CD4-positive, alpha-beta T cell (primary cell): ENCODE measurements around the gene LLCFC1. TPM values are rescaled to one million over a fixed set of nuclear protein-coding genes. Genes with fewer than 3 reads are reported as not detected.

Source experiments
- ATAC-seq: fragments of 200-7000 bp; cut with Tn5 transposase; one replicate; pipeline ENCODE4 v1.10.0; 2022; ENCODE audit warnings: mild to moderate bottlenecking; ENCODE audit not compliant: poor library complexity
- CTCF ChIA-PET: fragments of 350-600 bp; sonication (Branson Sonifier 250); formaldehyde crosslinking; loops from one replicate; lab custom pipeline; 2021; ENCODE audit warnings: antibody characterized with exemption, inconsistent platforms; lab: Charles Lee
- POLR2A ChIA-PET: fragments of 350-600 bp; sonication (Branson Sonifier 250); formaldehyde crosslinking; loops from one replicate; lab custom pipeline; 2021; ENCODE audit warnings: antibody characterized with exemption, inconsistent platforms; lab: Charles Lee
- DNase-seq, 14 experiments: peaks; one replicate each; pipeline ENCODE4 v3.0.0-alpha.2; 2013 to 2020; ENCODE audit warnings: mixed read lengths in 2 of 14
- H3K27ac ChIP-seq, 2 donors: one replicate each; pipeline versions ENCODE4 v1.5.1 to v1.7.0; 2013; ENCODE audit warnings: low read length in 2 of 2, low read depth in 1 of 2, mild to moderate bottlenecking in 1 of 2
- H3K27me3 ChIP-seq, 2 experiments: 1 replicate in 1 of 2; 2 replicates in 1 of 2; pipeline versions ENCODE4 v1.6.1 to v1.7.0; 2013; ENCODE audit warnings: low read length in 2 of 2, control low read depth in 1 of 2, mild to moderate bottlenecking in 1 of 2, moderate library complexity in 1 of 2; ENCODE audit not compliant: insufficient read depth in 2 of 2, control insufficient read depth in 1 of 2
- H3K36me3 ChIP-seq: one replicate; pipeline ENCODE4 v1.6.1; 2013; ENCODE audit warnings: low read length, control low read depth; ENCODE audit not compliant: insufficient read depth
- H3K4me1 ChIP-seq: one replicate; pipeline ENCODE4 v1.6.1; 2013; ENCODE audit warnings: low read length, control low read depth; ENCODE audit not compliant: insufficient read depth
- H3K4me3 ChIP-seq: one replicate; pipeline ENCODE4 v1.5.1; 2013; ENCODE audit warnings: mild to moderate bottlenecking, low read length, moderate library complexity
- H3K9me3 ChIP-seq, 2 experiments: 1 replicate in 1 of 2; 2 replicates in 1 of 2; pipeline versions ENCODE4 v1.6.1 to v1.7.0; 2013; ENCODE audit warnings: low read length in 2 of 2, mild to moderate bottlenecking in 2 of 2, control low read depth in 1 of 2, moderate library complexity in 1 of 2; ENCODE audit not compliant: control insufficient read depth in 1 of 2, insufficient read depth in 1 of 2
- H3K27ac Mint-ChIP-seq: one replicate; pipeline ENCODE4 v1.8.0; 2020; ENCODE audit warnings: mixed read lengths
- H3K27me3 Mint-ChIP-seq: one replicate; pipeline ENCODE4 v1.8.0; 2021; ENCODE audit warnings: mixed read lengths
- H3K36me3 Mint-ChIP-seq: one replicate; pipeline ENCODE4 v1.8.0; 2021; ENCODE audit warnings: low read depth, mixed read lengths
- H3K4me1 Mint-ChIP-seq: one replicate; pipeline ENCODE4 v1.8.0; 2021; ENCODE audit warnings: low read depth, mixed read lengths
- H3K4me3 Mint-ChIP-seq: one replicate; pipeline ENCODE4 v1.8.0; 2020; ENCODE audit warnings: mild to moderate bottlenecking, mixed read lengths
- H3K9me3 Mint-ChIP-seq: one replicate; pipeline ENCODE4 v1.8.0; 2020; ENCODE audit warnings: mixed read lengths
- CTCF ChIP-seq: fragments of 200-600 bp; IDR thresholded peaks from one replicate; pipeline ENCODE4 v1.8.0; 2022; ENCODE audit warnings: antibody characterized with exemption, mild to moderate bottlenecking
- intact Hi-C, 2 experiments: fragments of 100-400 bp; cut with DNase I in 1 of 2; cut with micrococcal nuclease in 1 of 2; formaldehyde crosslinking; loops; one replicate each; pipeline versions ENCODE4 v1.15.1 to v1.9.0; 2023 to 2025; cut with DNase I, micrococcal nuclease
- total RNA-seq, 174 experiments: library from RNA in 2 of 174; stranded (reverse) in 2 of 174; gene quantifications; one replicate each; pipeline ENCODE4 v1.2.3 and lab custom pipeline; 2021 to 2026

LLCFC1 gene
- total RNA-seq, 2 experiments from 2014 or later, result not detected

- peaks cover 44% of the 10 kb centered on the region for H3K27me3 Mint-ChIP-seq
- no peak overlapping the region for H3K27ac Mint-ChIP-seq
- H3K36me3 ChIP-seq, result no peaks in the 10 kb centered on the region
- TF ChIP-seq CTCF, result no peak
- no peak overlapping the region for H3K27ac ChIP-seq
- ChIA-PET POLR2A (no interaction called here), CTCF (no interaction called here)
- no peak for DNase-seq
- no peaks in the 10 kb centered on the region for H3K9me3 Mint-ChIP-seq
- intact Hi-C loops, result no loop called here
- no peak overlapping the region for H3K4me3 ChIP-seq
- no peaks in the 10 kb centered on the region for H3K4me1 ChIP-seq
- H3K4me1 Mint-ChIP-seq, result no peaks in the 10 kb centered on the region
- no peaks in the 10 kb centered on the region for H3K9me3 ChIP-seq
- no peaks in the 10 kb centered on the region for H3K36me3 Mint-ChIP-seq
- no peak for ATAC-seq
- H3K27me3 ChIP-seq, result peaks cover 6 to 14% of the 10 kb centered on the region in 2 experiments
- no peak overlapping the region for H3K4me3 Mint-ChIP-seq
These were observed 24.7 kb downstream of the LLCFC1 start for GRCh38 chr7:142963993-142964392.

- no peak overlapping the region for H3K27ac Mint-ChIP-seq
- intact Hi-C loops, result no loop called here
- H3K9me3 Mint-ChIP-seq, result no peaks in the 10 kb centered on the region
- ChIA-PET CTCF (no interaction called here), POLR2A (no interaction called here)
- Histone ChIP-seq H3K4me1 (no peaks in the 10 kb centered on the region), H3K9me3 (no peaks in the 10 kb centered on the region), H3K36me3 (no peaks in the 10 kb centered on the region), H3K27ac (no peak overlapping the region), H3K27me3 (peaks cover 10 to 20% of the 10 kb centered on the region in 2 experiments), H3K4me3 (no peak overlapping the region)
- H3K4me3 Mint-ChIP-seq, result no peak overlapping the region
- DNase-seq (no peak), ATAC-seq (no peak)
- no peaks in the 10 kb centered on the region for H3K36me3 Mint-ChIP-seq
- TF ChIP-seq CTCF, result no peak
- peaks cover 44% of the 10 kb centered on the region for H3K27me3 Mint-ChIP-seq
- no peaks in the 10 kb centered on the region for H3K4me1 Mint-ChIP-seq
These were observed 25.4 kb downstream of the LLCFC1 start for GRCh38 chr7:142964502-142965246.

- H3K9me3 Mint-ChIP-seq, result no peaks in the 10 kb centered on the region
- no peaks in the 10 kb centered on the region for H3K36me3 Mint-ChIP-seq
- H3K4me3 Mint-ChIP-seq, result no peak overlapping the region
- Histone ChIP-seq H3K27ac (no peak overlapping the region), H3K4me3 (no peak overlapping the region), H3K4me1 (no peaks in the 10 kb centered on the region), H3K9me3 (no peaks in the 10 kb centered on the region), H3K36me3 (no peaks in the 10 kb centered on the region), H3K27me3 (peaks cover 19 to 20% of the 10 kb centered on the region in 2 experiments)
- intact Hi-C loops, result no loop called here
- H3K27me3 Mint-ChIP-seq, result peaks cover 50% of the 10 kb centered on the region
- no peak for ATAC-seq
- H3K27ac Mint-ChIP-seq, result no peak overlapping the region
- no peaks in the 10 kb centered on the region for H3K4me1 Mint-ChIP-seq
- no peak for TF ChIP-seq CTCF
- CTCF ChIA-PET, result interaction anchor here (0.6 kb wide), 1 partner anchor 864 kb away, joined by 3 read pairs; no protein-coding TSS in a partner anchor
- POLR2A ChIA-PET, result no interaction called here
- no peak for DNase-seq
These were observed 28.9 kb downstream of the LLCFC1 start for GRCh38 chr7:142968229-142968628.
